Neural cell (in vitro differentiated cells): ENCODE measurements around the gene LRRC1. TPM values are rescaled to one million over a fixed set of nuclear protein-coding genes. Genes with fewer than 3 reads are reported as not detected.

Experiments
- H2AFZ ChIP-seq: fragments of 200-600, 300-800 bp; sonication (generic), shearing (Covaris generic); 2 replicates; pipeline ENCODE4 v1.6.0; 2014; ENCODE audit warnings: low read depth, mild to moderate bottlenecking, antibody characterized with exemption, low read length, moderate library complexity
- H3F3A ChIP-seq: fragments of 200-600 bp; shearing (Covaris generic); 2 replicates; pipeline ENCODE4 v1.6.1; 2016; ENCODE audit warnings: mild to moderate bottlenecking, moderate library complexity, mixed read lengths, antibody characterized with exemption, low read length; ENCODE audit not compliant: insufficient read depth, poor library complexity, severe bottlenecking
- H3K27ac ChIP-seq: fragments of 200-600, 300-800 bp; sonication (generic), shearing (Covaris generic); 2 replicates; pipeline ENCODE4 v1.5.1; 2014; ENCODE audit warnings: mild to moderate bottlenecking, low read length, moderate library complexity
- H3K27me3 ChIP-seq: fragments of 300-800, 200-600 bp; sonication (generic), shearing (Covaris generic); 2 replicates; pipeline ENCODE4 v1.6.0; 2014; ENCODE audit warnings: mild to moderate bottlenecking, low read depth, low read length, moderate library complexity; ENCODE audit not compliant: insufficient read depth
- H3K36me3 ChIP-seq: fragments of 300-800, 200-600 bp; sonication (generic), shearing (Covaris generic); 2 replicates; pipeline ENCODE4 v1.5.1; 2014; ENCODE audit warnings: mild to moderate bottlenecking, antibody characterized with exemption, low read length, moderate library complexity; ENCODE audit not compliant: insufficient read depth
- H3K4me2 ChIP-seq: fragments of 300-800, 200-600 bp; sonication (generic), shearing (Covaris generic); 2 replicates; pipeline ENCODE4 v1.6.0; 2014; ENCODE audit warnings: mild to moderate bottlenecking, low read length
- H3K4me3 ChIP-seq: fragments of 300-800, 200-600 bp; sonication (generic), shearing (Covaris generic); 2 replicates; pipeline ENCODE4 v1.5.1; 2014; ENCODE audit warnings: mild to moderate bottlenecking, low read length, moderate library complexity
- H3K79me2 ChIP-seq: fragments of 200-600 bp; shearing (Covaris generic); replicated peaks from 2 replicates; pipeline ENCODE4 v1.6.0; 2014; ENCODE audit warnings: mild to moderate bottlenecking, low read length, moderate library complexity; ENCODE audit not compliant: insufficient read depth
- H3K9ac ChIP-seq: fragments of 300-800, 200-600 bp; sonication (generic), shearing (Covaris generic); 2 replicates; pipeline ENCODE4 v1.6.1; 2016; ENCODE audit warnings: mild to moderate bottlenecking, low read length, mixed read lengths
- H3K9me2 ChIP-seq: fragments of 200-600 bp; shearing (Covaris generic); 2 replicates; pipeline ENCODE4 v1.6.1; 2016; ENCODE audit warnings: mild to moderate bottlenecking, low read length, mixed read lengths; ENCODE audit not compliant: insufficient read depth
- H3K9me3 ChIP-seq: fragments of 200-600, 300-800 bp; sonication (generic), shearing (Covaris generic); 2 replicates; pipeline ENCODE4 v1.6.1; 2016; ENCODE audit warnings: mild to moderate bottlenecking, mixed run types, low read length, moderate library complexity, mixed read lengths
- H4K20me1 ChIP-seq: fragments of 200-600 bp; shearing (Covaris generic); 2 replicates; pipeline ENCODE4 v1.6.1; 2016; ENCODE audit warnings: mild to moderate bottlenecking, mixed run types; ENCODE audit not compliant: insufficient read depth
- EP300 ChIP-seq: fragments of 450-650 bp; conservative IDR thresholded peaks from 2 replicates; pipeline ENCODE4 v1.6.1; 2014; ENCODE audit warnings: antibody characterized with exemption, mild to moderate bottlenecking, moderate library complexity; ENCODE audit not compliant: poor library complexity, severe bottlenecking
- EZH2 ChIP-seq: fragments of 200-600, 300-800 bp; shearing (Covaris generic), sonication (generic); IDR thresholded peaks from 2 replicates; pipeline ENCODE4 v1.6.1; 2014; ENCODE audit warnings: antibody characterized with exemption, low read length, borderline replicate concordance, mild to moderate bottlenecking; ENCODE audit not compliant: insufficient read depth, poor library complexity, severe bottlenecking
- MXI1 ChIP-seq: fragments of 450-650 bp; conservative IDR thresholded peaks from 2 replicates; pipeline ENCODE4 v1.6.1; 2014; ENCODE audit warnings: antibody characterized with exemption, mild to moderate bottlenecking; ENCODE audit not compliant: poor library complexity, severe bottlenecking
- POLR2AphosphoS5 ChIP-seq: IDR thresholded peaks from 2 replicates; pipeline ENCODE4 v1.6.1; 2012
- RAD21 ChIP-seq: fragments of 450-650 bp; conservative IDR thresholded peaks from 2 replicates; pipeline ENCODE4 v1.6.1; 2014; ENCODE audit warnings: antibody characterized with exemption, mild to moderate bottlenecking, moderate library complexity
- SMC3 ChIP-seq: fragments of 450-650 bp; conservative IDR thresholded peaks from 2 replicates; pipeline ENCODE4 v1.6.1; 2014; ENCODE audit warnings: antibody characterized with exemption, mild to moderate bottlenecking, moderate library complexity; ENCODE audit not compliant: poor library complexity
- TAF1 ChIP-seq: IDR thresholded peaks from 2 replicates; pipeline ENCODE4 v1.6.1; 2012; ENCODE audit warnings: low read depth
- polyA plus RNA-seq: library from polyadenylated mRNA; depleted of rRNA; stranded (reverse); fragments of >200 nt; gene quantifications from 2 replicates; pipeline ENCODE4 v1.2.3, GENCODE V29; 2014
- TF ChIP-seq, protein P1 (sequence below): IDR thresholded peaks from 2 replicates; pipeline ENCODE4 v1.6.1; 2012; ENCODE audit warnings: borderline replicate concordance
- TF ChIP-seq, protein P2 (sequence below): fragments of 450-650 bp; IDR thresholded peaks from 2 replicates; pipeline ENCODE4 v1.5.1; 2014; ENCODE audit warnings: antibody characterized with exemption, mild to moderate bottlenecking, moderate library complexity; ENCODE audit not compliant: poor library complexity, severe bottlenecking

Gene LRRC1
- polyA plus RNA-seq, 1 donor from 2014 or later = 21.2 TPM

GRCh38 chr6:53944091-53944490 is 149.3 kb downstream of the LRRC1 start:
- H3K27ac ChIP-seq = no peak overlapping the region
- no peaks in the 10 kb centered on the region for H3K79me2 ChIP-seq
- H3K9me2 ChIP-seq = no peaks in the 10 kb centered on the region
- no peak overlapping the region for H2AFZ ChIP-seq
- no peaks in the 10 kb centered on the region for H4K20me1 ChIP-seq
- peaks cover 5% of the 10 kb centered on the region for H3K9me3 ChIP-seq
- H3K4me3 ChIP-seq = no peak overlapping the region
- H3K36me3 ChIP-seq = no peaks in the 10 kb centered on the region
- no peak for TF ChIP-seq TAF1
- H3F3A ChIP-seq = no peaks in the 10 kb centered on the region
- H3K4me2 ChIP-seq = no peak overlapping the region
- no peaks in the 10 kb centered on the region for H3K27me3 ChIP-seq
- H3K9ac ChIP-seq = no peak overlapping the region

- H3K4me2 ChIP-seq = no peak overlapping the region
- H3K9me2 ChIP-seq = no peaks in the 10 kb centered on the region
- no peaks in the 10 kb centered on the region for H3K36me3 ChIP-seq
- H3F3A ChIP-seq = no peaks in the 10 kb centered on the region
- H3K79me2 ChIP-seq = no peaks in the 10 kb centered on the region
- H3K27me3 ChIP-seq = no peaks in the 10 kb centered on the region
- no peak overlapping the region for H2AFZ ChIP-seq
- no peak overlapping the region for H3K27ac ChIP-seq
- H4K20me1 ChIP-seq = no peaks in the 10 kb centered on the region
- TF ChIP-seq, protein P1, sequence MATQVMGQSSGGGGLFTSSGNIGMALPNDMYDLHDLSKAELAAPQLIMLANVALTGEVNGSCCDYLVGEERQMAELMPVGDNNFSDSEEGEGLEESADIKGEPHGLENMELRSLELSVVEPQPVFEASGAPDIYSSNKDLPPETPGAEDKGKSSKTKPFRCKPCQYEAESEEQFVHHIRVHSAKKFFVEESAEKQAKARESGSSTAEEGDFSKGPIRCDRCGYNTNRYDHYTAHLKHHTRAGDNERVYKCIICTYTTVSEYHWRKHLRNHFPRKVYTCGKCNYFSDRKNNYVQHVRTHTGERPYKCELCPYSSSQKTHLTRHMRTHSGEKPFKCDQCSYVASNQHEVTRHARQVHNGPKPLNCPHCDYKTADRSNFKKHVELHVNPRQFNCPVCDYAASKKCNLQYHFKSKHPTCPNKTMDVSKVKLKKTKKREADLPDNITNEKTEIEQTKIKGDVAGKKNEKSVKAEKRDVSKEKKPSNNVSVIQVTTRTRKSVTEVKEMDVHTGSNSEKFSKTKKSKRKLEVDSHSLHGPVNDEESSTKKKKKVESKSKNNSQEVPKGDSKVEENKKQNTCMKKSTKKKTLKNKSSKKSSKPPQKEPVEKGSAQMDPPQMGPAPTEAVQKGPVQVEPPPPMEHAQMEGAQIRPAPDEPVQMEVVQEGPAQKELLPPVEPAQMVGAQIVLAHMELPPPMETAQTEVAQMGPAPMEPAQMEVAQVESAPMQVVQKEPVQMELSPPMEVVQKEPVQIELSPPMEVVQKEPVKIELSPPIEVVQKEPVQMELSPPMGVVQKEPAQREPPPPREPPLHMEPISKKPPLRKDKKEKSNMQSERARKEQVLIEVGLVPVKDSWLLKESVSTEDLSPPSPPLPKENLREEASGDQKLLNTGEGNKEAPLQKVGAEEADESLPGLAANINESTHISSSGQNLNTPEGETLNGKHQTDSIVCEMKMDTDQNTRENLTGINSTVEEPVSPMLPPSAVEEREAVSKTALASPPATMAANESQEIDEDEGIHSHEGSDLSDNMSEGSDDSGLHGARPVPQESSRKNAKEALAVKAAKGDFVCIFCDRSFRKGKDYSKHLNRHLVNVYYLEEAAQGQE = no peak
- no peak for TF ChIP-seq SMC3
- no peak for TF ChIP-seq TAF1
- TF ChIP-seq, protein P2, sequence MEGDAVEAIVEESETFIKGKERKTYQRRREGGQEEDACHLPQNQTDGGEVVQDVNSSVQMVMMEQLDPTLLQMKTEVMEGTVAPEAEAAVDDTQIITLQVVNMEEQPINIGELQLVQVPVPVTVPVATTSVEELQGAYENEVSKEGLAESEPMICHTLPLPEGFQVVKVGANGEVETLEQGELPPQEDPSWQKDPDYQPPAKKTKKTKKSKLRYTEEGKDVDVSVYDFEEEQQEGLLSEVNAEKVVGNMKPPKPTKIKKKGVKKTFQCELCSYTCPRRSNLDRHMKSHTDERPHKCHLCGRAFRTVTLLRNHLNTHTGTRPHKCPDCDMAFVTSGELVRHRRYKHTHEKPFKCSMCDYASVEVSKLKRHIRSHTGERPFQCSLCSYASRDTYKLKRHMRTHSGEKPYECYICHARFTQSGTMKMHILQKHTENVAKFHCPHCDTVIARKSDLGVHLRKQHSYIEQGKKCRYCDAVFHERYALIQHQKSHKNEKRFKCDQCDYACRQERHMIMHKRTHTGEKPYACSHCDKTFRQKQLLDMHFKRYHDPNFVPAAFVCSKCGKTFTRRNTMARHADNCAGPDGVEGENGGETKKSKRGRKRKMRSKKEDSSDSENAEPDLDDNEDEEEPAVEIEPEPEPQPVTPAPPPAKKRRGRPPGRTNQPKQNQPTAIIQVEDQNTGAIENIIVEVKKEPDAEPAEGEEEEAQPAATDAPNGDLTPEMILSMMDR = no peak
- TF ChIP-seq EZH2 = no peak
- no peak for TF ChIP-seq EP300
- no peak for TF ChIP-seq POLR2AphosphoS5
- no peak overlapping the region for H3K4me3 ChIP-seq
- peaks cover 5% of the 10 kb centered on the region for H3K9me3 ChIP-seq
- H3K9ac ChIP-seq = no peak overlapping the region
Measured at GRCh38 chr6:53944543-53944942, 149.7 kb downstream of the LRRC1 start.

DNA sequence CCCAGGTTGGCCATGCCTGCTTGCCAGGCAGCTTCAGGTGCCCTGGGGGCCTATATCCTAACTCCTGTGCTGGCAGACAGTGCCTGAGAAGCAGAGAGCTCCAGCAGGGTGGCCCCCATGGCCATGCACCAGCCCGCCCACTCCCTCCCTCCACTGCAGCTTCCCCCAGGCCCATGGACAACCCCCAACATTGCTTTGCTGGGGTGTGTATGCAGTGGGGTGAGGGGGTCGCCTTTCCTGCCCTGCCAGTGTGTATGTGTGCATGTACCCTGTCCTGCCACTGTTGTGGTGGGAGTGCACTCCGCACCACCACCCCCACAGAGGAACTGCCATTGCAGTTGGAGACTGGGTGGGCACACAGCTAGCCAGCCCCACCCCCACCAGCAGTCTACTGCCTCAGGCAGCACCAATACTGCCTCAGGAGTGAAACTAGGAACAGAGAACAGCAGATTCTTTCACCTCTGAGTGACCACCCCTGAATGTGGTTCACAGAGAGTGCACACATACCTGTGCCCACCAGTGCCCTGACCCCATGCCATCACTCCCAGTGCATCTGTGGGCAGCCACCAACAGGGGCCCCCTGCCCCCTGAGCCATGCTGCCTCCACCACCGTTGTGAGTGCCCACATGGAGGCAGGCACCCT is 151.1 kb downstream of the LRRC1 start:
- no peaks in the 10 kb centered on the region for H3K79me2 ChIP-seq
- H3K9me2 ChIP-seq = no peaks in the 10 kb centered on the region
- no peak overlapping the region for H2AFZ ChIP-seq
- TF ChIP-seq SMC3 (no peak), MXI1 (no peak), TAF1 (no peak), RAD21 (no peak), EZH2 (no peak), EP300 (no peak), POLR2AphosphoS5 (no peak)
- TF ChIP-seq, protein P1 = no peak
- TF ChIP-seq, protein P2 = no peak
- H3K27ac ChIP-seq = no peak overlapping the region
- no peaks in the 10 kb centered on the region for H4K20me1 ChIP-seq
- no peak overlapping the region for H3K9ac ChIP-seq
- no peak overlapping the region for H3K4me2 ChIP-seq
- no peaks in the 10 kb centered on the region for H3K36me3 ChIP-seq
- no peaks in the 10 kb centered on the region for H3F3A ChIP-seq
- H3K9me3 ChIP-seq = peaks cover 5% of the 10 kb centered on the region
- no peaks in the 10 kb centered on the region for H3K27me3 ChIP-seq
- no peak overlapping the region for H3K4me3 ChIP-seq
